ENCODE measurements around the gene NF2. TPM values are rescaled to one million over a fixed set of nuclear protein-coding genes. Genes with fewer than 3 reads are reported as not detected.
A peak's percentile ranks its signal among the peaks of the same experiment; 100 is the strongest.

Gene NF2
- total and polyA plus RNA-seq, 2 donors: 7.0 to 22.2 TPM

DNA sequence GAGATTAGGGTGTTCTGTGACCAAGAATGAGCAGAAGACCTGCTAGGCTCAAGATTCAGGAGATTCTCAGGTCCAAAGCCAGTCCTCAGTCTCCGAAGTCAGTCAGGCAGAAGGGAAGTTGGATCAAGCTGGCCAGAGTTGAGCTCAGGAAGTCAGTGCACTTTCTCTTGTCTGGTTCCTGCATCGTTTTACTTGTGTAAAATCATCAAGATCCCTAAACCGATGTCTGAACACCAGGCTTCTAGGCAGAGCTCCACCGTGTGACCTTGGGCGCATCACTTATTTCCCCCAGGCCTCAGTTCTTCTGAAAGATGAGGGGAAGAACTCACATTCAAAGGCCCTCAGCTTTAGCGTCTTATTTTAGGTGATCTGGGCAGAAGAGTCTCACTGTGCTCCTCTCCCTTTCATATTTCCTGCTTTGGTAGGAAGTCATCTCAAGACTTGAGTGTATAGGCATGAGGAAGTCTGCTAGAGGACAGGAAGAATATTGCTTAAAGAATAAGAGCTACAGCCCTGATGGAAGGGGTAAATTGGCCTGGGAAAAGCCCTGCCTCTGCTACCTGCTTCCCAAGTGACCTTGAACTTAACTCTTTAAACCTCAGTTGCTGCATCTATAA is 20.2 kb downstream of the NF2 start:
- no peaks in the 10 kb centered on the region for H3K27me3 ChIP-seq (ENCODE audit: control insufficient read depth in 2 of 2, insufficient read depth in 1 of 2, low read length in 1 of 2)
- peak overlapping the region in 1 of 2 donors; percentile 58 for H3K27ac ChIP-seq (ENCODE audit: low read depth in 1 of 2, low read length in 1 of 2)
- DNase-seq (ENCODE audit: low read depth in 6 of 9, low spot score in 9 of 9): peak in 2 of 9 donors; percentile 18 to 31
- H3K36me3 ChIP-seq (ENCODE audit: control insufficient read depth in 2 of 2, insufficient read depth in 2 of 2, low read length in 1 of 2): no peaks in the 10 kb centered on the region
- H3K4me1 ChIP-seq (ENCODE audit: control insufficient read depth in 2 of 2, insufficient read depth in 2 of 2, low read length in 2 of 2): peaks cover 0 to 15% of the 10 kb centered on the region in 2 donors
- no peaks in the 10 kb centered on the region for H3K9me3 ChIP-seq (ENCODE audit: control insufficient read depth in 2 of 2, insufficient read depth in 1 of 2, low read length in 1 of 2)
- no peak overlapping the region for H3K4me3 ChIP-seq (ENCODE audit: low read length in 2 of 2)
- 69% methylated on average over 6 of the region's 6 CpGs for WGBS

DNA sequence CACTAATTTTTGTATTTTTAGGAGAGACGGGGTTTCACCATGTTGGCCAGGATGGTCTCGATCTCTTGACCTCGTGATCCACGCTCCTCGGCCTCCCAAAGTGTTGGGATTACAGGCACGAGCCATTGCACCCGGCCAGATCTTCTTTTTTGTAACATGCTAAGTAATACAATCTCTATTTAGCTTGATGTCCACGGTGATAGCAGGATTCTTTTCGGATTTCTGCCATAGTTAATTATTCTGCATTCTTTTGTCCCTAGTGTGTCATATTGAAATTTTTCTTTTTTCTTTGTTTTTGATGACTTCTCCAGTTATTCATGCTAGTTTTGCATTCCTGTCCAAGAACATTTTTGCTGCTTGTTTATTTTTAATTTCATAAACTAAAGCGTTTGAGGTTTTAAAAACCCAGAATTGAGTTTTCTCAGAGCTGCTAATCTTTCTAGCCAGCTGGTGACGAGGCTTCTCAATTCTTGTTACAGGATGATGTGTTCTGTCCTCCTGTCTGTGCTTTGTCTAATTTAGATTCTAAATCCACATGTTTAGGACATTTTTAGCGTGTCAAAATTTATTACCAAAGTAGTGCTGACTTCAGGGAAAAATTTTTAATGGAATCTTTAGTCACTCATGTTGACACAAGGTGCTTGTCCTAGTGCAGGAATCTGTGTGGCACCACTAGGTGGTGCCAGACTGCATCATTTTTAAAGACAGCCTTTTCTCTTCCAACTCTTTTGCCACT is 21.8 kb downstream of the NF2 start:
- WGBS: 87% methylated on average over 12 of the region's 12 CpGs
- Histone ChIP-seq H3K27me3 (ENCODE audit: control insufficient read depth in 2 of 2, insufficient read depth in 1 of 2, low read length in 1 of 2) (no peaks in the 10 kb centered on the region), H3K4me1 (ENCODE audit: control insufficient read depth in 2 of 2, insufficient read depth in 2 of 2, low read length in 2 of 2) (peaks cover 0 to 15% of the 10 kb centered on the region in 2 donors), H3K36me3 (ENCODE audit: control insufficient read depth in 2 of 2, insufficient read depth in 2 of 2, low read length in 1 of 2) (no peaks in the 10 kb centered on the region), H3K27ac (ENCODE audit: low read depth in 1 of 2, low read length in 1 of 2) (no peak overlapping the region), H3K9me3 (ENCODE audit: control insufficient read depth in 2 of 2, insufficient read depth in 1 of 2, low read length in 1 of 2) (no peaks in the 10 kb centered on the region), H3K4me3 (ENCODE audit: low read length in 2 of 2) (no peak overlapping the region)
- DNase-seq (ENCODE audit: low read depth in 6 of 9, low spot score in 9 of 9): peak in 5 of 9 donors; percentile 41 to 65 (median 51)

- no peaks in the 10 kb centered on the region for H3K9me3 ChIP-seq (ENCODE audit: control insufficient read depth in 2 of 2, insufficient read depth in 1 of 2, low read length in 1 of 2)
- H3K4me1 ChIP-seq (ENCODE audit: control insufficient read depth in 2 of 2, insufficient read depth in 2 of 2, low read length in 2 of 2): peaks cover 0 to 15% of the 10 kb centered on the region in 2 donors
- no peak overlapping the region for H3K27ac ChIP-seq (ENCODE audit: low read depth in 1 of 2, low read length in 1 of 2)
- no peak overlapping the region for H3K4me3 ChIP-seq (ENCODE audit: low read length in 2 of 2)
- no peaks in the 10 kb centered on the region for H3K27me3 ChIP-seq (ENCODE audit: control insufficient read depth in 2 of 2, insufficient read depth in 1 of 2, low read length in 1 of 2)
- WGBS: 98% methylated on average over 3 of the region's 3 CpGs
- H3K36me3 ChIP-seq (ENCODE audit: control insufficient read depth in 2 of 2, insufficient read depth in 2 of 2, low read length in 1 of 2): no peaks in the 10 kb centered on the region
- no peak for DNase-seq (ENCODE audit: low read depth in 6 of 9, low spot score in 9 of 9)
These were observed 23.2 kb downstream of the NF2 start for GRCh38 chr22:29626497-29627195.

GRCh38 chr22:29627196-29627535 is 23.7 kb downstream of the NF2 start:
- 97% methylated on average over 3 of the region's 3 CpGs for WGBS

GRCh38 chr22:29628996-29629902 is 25.8 kb downstream of the NF2 start:
- H3K27me3 ChIP-seq (ENCODE audit: control insufficient read depth in 2 of 2, insufficient read depth in 1 of 2, low read length in 1 of 2): no peaks in the 10 kb centered on the region
- H3K4me1 ChIP-seq (ENCODE audit: control insufficient read depth in 2 of 2, insufficient read depth in 2 of 2, low read length in 2 of 2): peaks cover 8 to 16% of the 10 kb centered on the region in 2 donors
- no peaks in the 10 kb centered on the region for H3K9me3 ChIP-seq (ENCODE audit: control insufficient read depth in 2 of 2, insufficient read depth in 1 of 2, low read length in 1 of 2)
- H3K27ac ChIP-seq (ENCODE audit: low read depth in 1 of 2, low read length in 1 of 2): no peak overlapping the region
- H3K36me3 ChIP-seq (ENCODE audit: control insufficient read depth in 2 of 2, insufficient read depth in 2 of 2, low read length in 1 of 2): no peaks in the 10 kb centered on the region
- WGBS: 93% methylated on average over 10 of the region's 10 CpGs
- no peak overlapping the region for H3K4me3 ChIP-seq (ENCODE audit: low read length in 2 of 2)
- no peak for DNase-seq (ENCODE audit: low read depth in 6 of 9, low spot score in 9 of 9)

More at GRCh38 chr22:29627196-29627535, 23.7 kb downstream of the NF2 start:
- no peaks in the 10 kb centered on the region for H3K27me3 ChIP-seq (ENCODE audit: control insufficient read depth in 2 of 2, insufficient read depth in 1 of 2, low read length in 1 of 2)
- H3K36me3 ChIP-seq (ENCODE audit: control insufficient read depth in 2 of 2, insufficient read depth in 2 of 2, low read length in 1 of 2): no peaks in the 10 kb centered on the region
- no peak overlapping the region for H3K27ac ChIP-seq (ENCODE audit: low read depth in 1 of 2, low read length in 1 of 2)
- peaks cover 0 to 15% of the 10 kb centered on the region in 2 donors for H3K4me1 ChIP-seq (ENCODE audit: control insufficient read depth in 2 of 2, insufficient read depth in 2 of 2, low read length in 2 of 2)
- DNase-seq (ENCODE audit: low read depth in 6 of 9, low spot score in 9 of 9): no peak
- no peak overlapping the region for H3K4me3 ChIP-seq (ENCODE audit: low read length in 2 of 2)
- no peaks in the 10 kb centered on the region for H3K9me3 ChIP-seq (ENCODE audit: control insufficient read depth in 2 of 2, insufficient read depth in 1 of 2, low read length in 1 of 2)

- DNase-seq (ENCODE audit: low read depth in 6 of 9, low spot score in 9 of 9): no peak
- peaks cover 8 to 15% of the 10 kb centered on the region in 2 donors for H3K4me1 ChIP-seq (ENCODE audit: control insufficient read depth in 2 of 2, insufficient read depth in 2 of 2, low read length in 2 of 2)
- H3K36me3 ChIP-seq (ENCODE audit: control insufficient read depth in 2 of 2, insufficient read depth in 2 of 2, low read length in 1 of 2): no peaks in the 10 kb centered on the region
- H3K4me3 ChIP-seq (ENCODE audit: low read length in 2 of 2): no peak overlapping the region
- 97% methylated on average over 2 of the region's 2 CpGs for WGBS
- no peak overlapping the region for H3K27ac ChIP-seq (ENCODE audit: low read depth in 1 of 2, low read length in 1 of 2)
- H3K27me3 ChIP-seq (ENCODE audit: control insufficient read depth in 2 of 2, insufficient read depth in 1 of 2, low read length in 1 of 2): no peaks in the 10 kb centered on the region
- no peaks in the 10 kb centered on the region for H3K9me3 ChIP-seq (ENCODE audit: control insufficient read depth in 2 of 2, insufficient read depth in 1 of 2, low read length in 1 of 2)
These were observed 26.6 kb downstream of the NF2 start for GRCh38 chr22:29629903-29630516.

DNA sequence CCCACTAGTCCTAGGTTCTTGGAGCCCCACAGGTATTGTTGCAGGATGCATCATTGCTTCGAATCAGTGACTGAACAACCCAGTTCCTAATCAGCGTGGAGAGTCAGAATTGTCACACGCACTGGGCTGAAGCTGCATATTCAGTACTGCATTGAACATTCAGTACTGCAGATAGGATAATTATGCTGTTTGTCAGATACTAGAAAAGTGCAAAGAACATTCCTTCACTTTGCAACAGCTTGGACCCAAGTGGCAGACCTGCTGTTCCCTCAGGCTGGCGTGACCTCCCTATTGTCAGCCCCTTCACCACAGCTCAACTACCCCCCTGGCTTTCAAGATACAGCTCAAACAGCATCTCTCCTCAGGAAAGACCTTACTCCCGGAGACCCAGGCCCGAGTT is 27.6 kb downstream of the NF2 start:
- Histone ChIP-seq H3K27me3 (ENCODE audit: control insufficient read depth in 2 of 2, insufficient read depth in 1 of 2, low read length in 1 of 2) (no peaks in the 10 kb centered on the region), H3K27ac (ENCODE audit: low read depth in 1 of 2, low read length in 1 of 2) (no peak overlapping the region), H3K36me3 (ENCODE audit: control insufficient read depth in 2 of 2, insufficient read depth in 2 of 2, low read length in 1 of 2) (no peaks in the 10 kb centered on the region), H3K9me3 (ENCODE audit: control insufficient read depth in 2 of 2, insufficient read depth in 1 of 2, low read length in 1 of 2) (no peaks in the 10 kb centered on the region), H3K4me1 (ENCODE audit: control insufficient read depth in 2 of 2, insufficient read depth in 2 of 2, low read length in 2 of 2) (peaks cover 8 to 15% of the 10 kb centered on the region in 2 donors), H3K4me3 (ENCODE audit: low read length in 2 of 2) (no peak overlapping the region)
- no peak for DNase-seq (ENCODE audit: low read depth in 6 of 9, low spot score in 9 of 9)
- WGBS: 97% methylated on average over 6 of the region's 6 CpGs

DNA sequence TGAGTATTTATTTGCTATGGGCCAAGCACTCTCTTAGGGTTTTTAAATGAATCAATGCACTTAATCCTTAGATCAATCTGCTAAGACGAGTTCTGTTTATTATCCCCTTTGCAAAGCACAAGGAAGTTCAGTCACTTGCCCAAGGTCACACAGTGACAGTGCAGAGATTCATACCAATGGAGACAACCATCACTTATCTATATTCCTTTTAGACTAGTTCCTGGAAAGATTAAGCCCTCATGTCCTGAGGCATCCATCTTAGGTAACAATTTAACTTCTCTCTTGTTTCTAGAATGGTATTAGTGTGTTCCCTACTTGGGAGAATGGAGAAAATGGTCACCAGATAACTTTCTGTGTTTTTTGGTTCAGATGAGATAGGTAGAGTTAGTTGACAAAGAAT is 28.3 kb downstream of the NF2 start:
- Histone ChIP-seq H3K27ac (ENCODE audit: low read depth in 1 of 2, low read length in 1 of 2) (no peak overlapping the region), H3K4me3 (ENCODE audit: low read length in 2 of 2) (no peak overlapping the region), H3K9me3 (ENCODE audit: control insufficient read depth in 2 of 2, insufficient read depth in 1 of 2, low read length in 1 of 2) (no peaks in the 10 kb centered on the region), H3K36me3 (ENCODE audit: control insufficient read depth in 2 of 2, insufficient read depth in 2 of 2, low read length in 1 of 2) (peaks cover 0 to 2% of the 10 kb centered on the region in 2 donors), H3K4me1 (ENCODE audit: control insufficient read depth in 2 of 2, insufficient read depth in 2 of 2, low read length in 2 of 2) (peaks cover 8 to 15% of the 10 kb centered on the region in 2 donors), H3K27me3 (ENCODE audit: control insufficient read depth in 2 of 2, insufficient read depth in 1 of 2, low read length in 1 of 2) (no peaks in the 10 kb centered on the region)
- DNase-seq (ENCODE audit: low read depth in 6 of 9, low spot score in 9 of 9): no peak
- WGBS: 94% methylated on average over 1 of the region's 1 CpG

All from thymus (tissue), 11 donors.